Keratinocyte (primary cell): Measurements from ENCODE around the gene SHLD3. TPM values are rescaled to one million over a fixed set of nuclear protein-coding genes. Genes with fewer than 3 reads are reported as not detected.

Experiments
- DNase-seq: peaks from one replicate; pipeline ENCODE4 v3.0.0-alpha.2; 2011; ENCODE audit warnings: low read depth, missing footprints, low spot score
- FAIRE-seq: peaks from 2 replicates; lab custom pipeline; 2011; peaks lifted over from hg19 to GRCh38; lab: Jason Lieb, UNC
- H2AFZ ChIP-seq: 2 replicates; pipeline ENCODE4 v1.6.0; 2012; ENCODE audit warnings: low read length, control low read depth, inconsistent platforms; ENCODE audit not compliant: control insufficient read depth
- H3K27ac ChIP-seq: 2 replicates; pipeline ENCODE4 v1.5.1; 2011; ENCODE audit warnings: low read length; ENCODE audit not compliant: control insufficient read depth, insufficient read depth
- H3K27me3 ChIP-seq: 3 replicates; pipeline ENCODE4 v1.6.0; 2011; ENCODE audit warnings: low read length; ENCODE audit not compliant: control insufficient read depth, insufficient read depth; ENCODE audit errors: extremely low read depth
- H3K36me3 ChIP-seq, 2 experiments: 2 replicates in 1 of 2; 3 replicates in 1 of 2; pipeline ENCODE4 v1.5.1; 2011; ENCODE audit warnings: low read length in 2 of 2, mild to moderate bottlenecking in 1 of 2; ENCODE audit not compliant: control insufficient read depth in 2 of 2, insufficient read depth in 2 of 2; ENCODE audit errors: extremely low read depth in 1 of 2
- H3K4me1 ChIP-seq: 3 replicates; pipeline ENCODE4 v1.5.1; 2011; ENCODE audit warnings: low read length; ENCODE audit not compliant: control insufficient read depth, insufficient read depth; ENCODE audit errors: extremely low read depth
- H3K4me2 ChIP-seq: 3 replicates; pipeline ENCODE4 v1.6.0; 2011; ENCODE audit warnings: low read depth, low read length; ENCODE audit not compliant: control insufficient read depth, insufficient read depth; ENCODE audit errors: extremely low read depth
- H3K4me3 ChIP-seq, 3 experiments: fragments of 200-600 bp in 1 of 3; sonication (generic) in 1 of 3; 2 replicates in 2 of 3; 3 replicates in 1 of 3; pipeline ENCODE4 v1.5.1; 2011 to 2016; ENCODE audit warnings: low read length in 3 of 3, mild to moderate bottlenecking in 3 of 3, control low read depth in 2 of 3, inconsistent platforms in 1 of 3, low read depth in 1 of 3, mixed read lengths in 1 of 3, mixed run types in 1 of 3, moderate library complexity in 1 of 3; ENCODE audit not compliant: control insufficient read depth in 2 of 3, insufficient read depth in 2 of 3; ENCODE audit errors: extremely low read depth in 1 of 3
- H3K79me2 ChIP-seq: 2 replicates; pipeline ENCODE4 v1.6.0; 2012; ENCODE audit warnings: low read length; ENCODE audit not compliant: control insufficient read depth, insufficient read depth
- H3K9ac ChIP-seq: 3 replicates; pipeline ENCODE4 v1.6.0; 2011; ENCODE audit warnings: low read length; ENCODE audit not compliant: control insufficient read depth, insufficient read depth; ENCODE audit errors: extremely low read depth
- H3K9me1 ChIP-seq: 3 replicates; pipeline ENCODE4 v1.6.0; 2011; ENCODE audit warnings: low read length; ENCODE audit not compliant: control insufficient read depth, insufficient read depth; ENCODE audit errors: extremely low read depth
- H3K9me3 ChIP-seq: 2 replicates; pipeline ENCODE4 v1.5.1; 2012; ENCODE audit warnings: low read depth, low read length; ENCODE audit not compliant: control insufficient read depth
- H4K20me1 ChIP-seq: 3 replicates; pipeline ENCODE4 v1.6.0; 2011; ENCODE audit warnings: low read length; ENCODE audit not compliant: control insufficient read depth, insufficient read depth; ENCODE audit errors: extremely low read depth
- CTCF ChIP-seq, 3 experiments: IDR thresholded peaks in 1 of 3; conservative IDR thresholded peaks in 1 of 3; optimal IDR thresholded peaks in 1 of 3; 2 replicates in 2 of 3; 3 replicates in 1 of 3; pipeline versions ENCODE3 to v1.5.1; 2011; ENCODE audit warnings: low read length in 3 of 3, mild to moderate bottlenecking in 3 of 3, moderate library complexity in 2 of 3, control low read depth in 1 of 3, inconsistent platforms in 1 of 3; ENCODE audit not compliant: insufficient read depth in 2 of 3; ENCODE audit errors: extremely low read depth in 1 of 3
- EZH2 ChIP-seq: IDR thresholded peaks from one replicate; pipeline ENCODE4 v1.6.1; 2012; ENCODE audit warnings: inconsistent platforms, mild to moderate bottlenecking, low read length, moderate library complexity
- dilution Hi-C: fragments of 300-500 bp; cut with MboI; formaldehyde crosslinking; loops from one replicate; pipeline ENCODE4 v1.7.0; 2020; ENCODE audit warnings: low sequenced_read_pairs; ENCODE audit not compliant: extremely low pct_ligation_motif_present
- polyA minus RNA-seq, 3 experiments: library from RNA; depleted of rRNA, polyadenylated mRNA; stranded (reverse); fragments of >200 nt; gene quantifications; 1 replicate in 1 of 3; 2 replicates in 1 of 3; 3 replicates in 1 of 3; pipeline ENCODE4 v1.2.3, GENCODE V29; 2011
- polyA plus RNA-seq, 5 experiments: library from polyadenylated mRNA; depleted of rRNA in 3 of 5; stranded (reverse) in 3 of 5; stranded (forward) in 1 of 5; unstranded in 1 of 5; fragments of >200 nt; gene quantifications; 1 replicate in 1 of 5; 2 replicates in 3 of 5; 3 replicates in 1 of 5; pipeline versions ENCODE4 v1.2.1 to v1.2.3, GENCODE V29; 2011 to 2012; ENCODE audit warnings: missing spikeins in 2 of 5, low read depth in 1 of 5, low replicate concordance in 1 of 5

The SHLD3 gene
- polyA plus RNA-seq: 2.1 to 3.6 TPM (median 2.4 TPM) in 3 replicates
- polyA plus RNA-seq (2011; ENCODE audit: low read depth): 1.5 TPM
- polyA plus RNA-seq (2011; cell fraction: cytosol; rRNA removed): 1.4 and 3.2 TPM in 2 replicates
- 2.9 and 3.5 TPM in 2 replicates for polyA plus RNA-seq (2011; cell fraction: nucleus; rRNA removed)
- polyA plus RNA-seq (2012; ENCODE audit: low replicate concordance): 1.1 and 2.1 TPM in 2 replicates
- 0.36 to 2.1 TPM in 2 of 3 replicates, not detected in the other for polyA minus RNA-seq
- polyA minus RNA-seq (2011; cell fraction: cytosol; rRNA and poly(A)+ RNA removed): not detected
- polyA minus RNA-seq (2011; cell fraction: nucleus; rRNA and poly(A)+ RNA removed): 0.74 and 1.0 TPM in 2 replicates

- Histone ChIP-seq H3K4me3 (peak within 1 kb of the TSS; percentile 66 to 99 (median 98)), H3K4me2 (peak within 1 kb of the TSS; percentile 99), H3K9me1 (no peaks in the 10 kb centered on the region), H3K36me3 (peaks cover 0 to 6% of the 10 kb centered on the region in 2 experiments), H3K79me2 (peaks cover 78% of the 10 kb centered on the region), H4K20me1 (peaks cover 2% of the 10 kb centered on the region), H2AFZ (peak within 1 kb of the TSS; percentile 100), H3K27me3 (no peaks in the 10 kb centered on the region), H3K27ac (peak within 1 kb of the TSS; percentile 86), H3K9ac (peak within 1 kb of the TSS; percentile 97), H3K9me3 (no peaks in the 10 kb centered on the region), H3K4me1 (peaks cover 17% of the 10 kb centered on the region)
- TF ChIP-seq CTCF (optimal IDR thresholded peaks at IDR 0.05 in 1 of 3, IDR thresholded peaks at IDR 0.05 in 1 of 3, conservative IDR thresholded peaks at IDR 0.05 in 1 of 3; ENCODE audit: extremely low read depth in 1 of 3, insufficient read depth in 2 of 3, low read length in 3 of 3): no peak
- no peak for TF ChIP-seq EZH2
- DNase-seq: peak; percentile 46
- dilution Hi-C loops: no loop called here
- peak; percentile 84 for FAIRE-seq
These were observed at the start of gene SHLD3, which contains the start of gene TRAPPC13 for GRCh38 chr5:65624571-65625555. TSS of gene SHLD3 (plus strand) at chr5:65625027. CDS start at chr5:65629588, 4,561 bp downstream. TSS of gene TRAPPC13 (plus strand) at chr5:65625027. CDS start at chr5:65625061, 34 bp downstream.

GRCh38 chr5:65577141-65577540 lies 47.7 kb upstream of the SHLD3 start:
- Histone ChIP-seq H3K9ac (no peak overlapping the region), H3K27ac (no peak overlapping the region), H3K9me3 (no peaks in the 10 kb centered on the region), H3K36me3 (peaks cover 9 to 10% of the 10 kb centered on the region in 2 experiments), H3K27me3 (no peaks in the 10 kb centered on the region), H3K4me2 (no peak overlapping the region), H3K4me1 (no peaks in the 10 kb centered on the region), H3K79me2 (no peaks in the 10 kb centered on the region), H3K9me1 (no peaks in the 10 kb centered on the region), H4K20me1 (no peaks in the 10 kb centered on the region), H2AFZ (no peak overlapping the region), H3K4me3 (no peak overlapping the region)
- FAIRE-seq (no peak), DNase-seq (no peak)
- TF ChIP-seq CTCF (optimal IDR thresholded peaks at IDR 0.05 in 1 of 3, IDR thresholded peaks at IDR 0.05 in 1 of 3, conservative IDR thresholded peaks at IDR 0.05 in 1 of 3; ENCODE audit: extremely low read depth in 1 of 3, insufficient read depth in 2 of 3, low read length in 3 of 3) (no peak), EZH2 (no peak)
- dilution Hi-C loops: no loop called here
